Effector memory CD8-positive, alpha-beta T cell (primary cell): ENCODE measurements around the gene SPAG6.

Source experiments
- ATAC-seq: fragments of 150-1000 bp; cut with Tn5 transposase; replicated peaks from 2 replicates; pipeline ENCODE4 v1.10.0; 2021; ENCODE audit warnings: mild to moderate bottlenecking, moderate library complexity
- DNase-seq, 3 experiments: peaks; one replicate each; pipeline ENCODE4 v3.0.0; 2021
- H3K27ac Mint-ChIP-seq, 2 donors: one replicate each; pipeline ENCODE4 v1.8.0; 2022; ENCODE audit warnings: mild to moderate bottlenecking in 2 of 2, mixed read lengths in 2 of 2, moderate library complexity in 2 of 2
- H3K27me3 Mint-ChIP-seq, 2 donors: one replicate each; pipeline ENCODE4 v1.8.0; 2022; ENCODE audit warnings: mixed read lengths in 2 of 2
- H3K36me3 Mint-ChIP-seq: one replicate; pipeline ENCODE4 v1.8.0; 2022; ENCODE audit warnings: mild to moderate bottlenecking, moderate library complexity, mixed read lengths; ENCODE audit not compliant: insufficient read depth
- H3K4me1 Mint-ChIP-seq, 2 donors: one replicate each; pipeline ENCODE4 v1.8.0; 2022; ENCODE audit warnings: low read depth in 2 of 2, mixed read lengths in 2 of 2
- H3K4me3 Mint-ChIP-seq, 2 donors: one replicate each; pipeline ENCODE4 v1.8.0; 2022; ENCODE audit warnings: mild to moderate bottlenecking in 2 of 2, mixed read lengths in 2 of 2, moderate library complexity in 2 of 2
- H3K9me3 Mint-ChIP-seq, 2 donors: one replicate each; pipeline ENCODE4 v1.8.0; 2022; ENCODE audit warnings: mixed read lengths in 2 of 2

The SPAG6 gene

DNA sequence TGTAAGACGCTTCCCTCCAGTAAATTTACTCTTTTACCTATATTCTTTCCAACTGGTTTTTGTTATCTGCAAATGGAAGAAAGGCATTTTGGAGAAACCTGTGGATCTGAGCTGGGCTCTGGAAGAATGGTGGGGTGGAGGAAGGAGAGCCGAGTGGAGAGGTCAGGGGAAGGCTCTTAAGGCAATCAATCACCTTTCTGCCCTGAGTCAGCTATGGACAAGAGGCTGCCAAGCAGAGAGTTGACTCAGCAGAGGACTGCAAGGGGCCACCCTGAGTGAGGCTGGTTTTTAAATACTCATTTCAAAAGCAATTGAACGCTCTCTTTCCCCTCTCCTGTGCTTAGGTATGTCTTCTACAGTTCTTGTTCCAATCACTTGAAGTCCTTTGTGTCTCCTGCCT, 81.8 kb downstream of the SPAG6 start:
- Mint-ChIP-seq H3K4me1 (peaks cover 1 to 5% of the 10 kb centered on the region in 2 donors), H3K4me3 (no peak overlapping the region), H3K27me3 (peaks cover 24 to 33% of the 10 kb centered on the region in 2 donors), H3K9me3 (no peaks in the 10 kb centered on the region), H3K36me3 (peaks cover 4% of the 10 kb centered on the region), H3K27ac (no peak overlapping the region)
- ATAC-seq (no peak), DNase-seq (no peak)

DNA sequence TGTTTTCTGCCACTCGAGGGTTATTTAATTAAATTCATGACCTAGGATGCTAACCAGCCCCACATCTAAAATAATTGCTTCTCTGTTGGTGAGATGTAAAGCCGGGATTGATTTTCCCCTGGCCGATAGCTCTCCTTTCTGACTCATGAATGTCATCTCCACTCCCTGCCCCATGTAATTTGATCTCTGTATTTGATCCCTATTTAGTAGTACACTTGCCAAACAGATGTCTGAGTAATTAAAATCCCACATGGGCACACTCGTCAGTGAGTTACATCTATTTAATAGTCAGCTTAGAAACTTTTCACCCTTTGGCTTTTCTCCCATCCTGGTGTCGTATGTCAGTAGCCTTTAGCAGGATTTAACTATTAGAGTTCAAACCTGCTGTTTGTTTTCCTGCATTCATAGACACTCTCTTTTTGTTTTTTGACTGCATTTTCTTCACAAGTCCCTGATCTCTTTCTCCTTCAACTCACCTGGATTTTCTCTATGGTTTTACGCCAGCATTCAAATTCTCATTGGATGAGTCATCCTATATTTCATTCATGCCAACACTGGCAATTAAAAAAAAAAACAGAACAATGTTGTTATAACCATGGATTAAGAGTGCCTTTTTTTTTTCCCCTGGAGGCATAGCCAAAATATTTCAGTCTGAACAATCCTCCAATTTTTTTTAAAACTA, 82.7 kb downstream of the SPAG6 start:
- H3K36me3 Mint-ChIP-seq = peaks cover 4% of the 10 kb centered on the region
- H3K4me1 Mint-ChIP-seq = peaks cover 1 to 5% of the 10 kb centered on the region in 2 donors
- ATAC-seq = no peak
- H3K9me3 Mint-ChIP-seq = no peaks in the 10 kb centered on the region
- no peak overlapping the region for H3K4me3 Mint-ChIP-seq
- H3K27me3 Mint-ChIP-seq = peaks cover 24 to 33% of the 10 kb centered on the region in 2 donors
- no peak overlapping the region for H3K27ac Mint-ChIP-seq
- no peak for DNase-seq

DNA sequence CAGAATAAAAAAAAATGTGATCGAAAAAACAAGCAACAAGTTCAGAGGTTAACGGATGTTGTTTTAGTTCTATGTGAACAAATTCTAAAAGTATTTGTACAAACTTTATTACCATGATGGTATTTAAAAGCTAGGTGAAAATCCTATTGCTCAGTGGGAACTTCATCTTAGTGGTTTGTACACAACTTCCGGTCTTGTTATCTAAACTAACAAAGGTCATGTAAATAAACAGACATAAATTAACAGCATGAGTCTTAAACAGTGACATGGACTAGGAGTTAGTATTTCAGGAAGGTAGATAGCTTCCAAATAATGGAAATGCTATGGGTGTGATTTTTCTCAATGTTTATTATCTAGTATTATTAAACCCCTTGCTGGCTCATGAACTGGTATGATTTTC, 83.8 kb downstream of the SPAG6 start:
- no peak overlapping the region for H3K4me3 Mint-ChIP-seq
- no peak for DNase-seq
- no peak for ATAC-seq
- H3K36me3 Mint-ChIP-seq = peaks cover 4% of the 10 kb centered on the region
- H3K27ac Mint-ChIP-seq = no peak overlapping the region
- H3K4me1 Mint-ChIP-seq = peaks cover 1 to 5% of the 10 kb centered on the region in 2 donors
- H3K27me3 Mint-ChIP-seq = peaks cover 24 to 33% of the 10 kb centered on the region in 2 donors
- H3K9me3 Mint-ChIP-seq = no peaks in the 10 kb centered on the region

DNA sequence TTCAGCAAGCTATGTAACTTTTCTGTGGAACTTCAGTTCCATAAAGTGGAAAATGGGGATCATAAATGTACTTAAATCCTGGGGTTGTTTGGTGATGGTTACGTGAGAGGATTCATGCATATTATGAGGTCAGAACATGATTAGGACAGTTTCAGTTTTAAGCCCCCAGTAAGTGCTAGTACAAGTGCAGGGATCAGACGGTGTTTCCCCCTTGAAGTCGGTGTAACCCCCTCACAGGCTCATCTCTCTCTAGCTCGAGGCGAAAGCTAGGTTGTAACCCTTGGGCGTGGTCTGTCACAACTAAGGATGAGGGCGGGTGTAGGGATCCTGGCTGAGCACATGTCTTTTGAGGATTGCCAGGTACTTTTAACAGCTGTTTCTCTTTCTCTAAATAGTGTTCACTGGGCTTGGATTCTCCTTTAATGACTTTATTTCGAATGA, 84.7 kb downstream of the SPAG6 start:
- Mint-ChIP-seq H3K4me1 (peaks cover 1 to 2% of the 10 kb centered on the region in 2 donors), H3K9me3 (no peaks in the 10 kb centered on the region), H3K27me3 (peaks cover 24 to 33% of the 10 kb centered on the region in 2 donors), H3K4me3 (no peak overlapping the region), H3K36me3 (peaks cover 4% of the 10 kb centered on the region), H3K27ac (no peak overlapping the region)
- ATAC-seq (no peak), DNase-seq (no peak)

DNA sequence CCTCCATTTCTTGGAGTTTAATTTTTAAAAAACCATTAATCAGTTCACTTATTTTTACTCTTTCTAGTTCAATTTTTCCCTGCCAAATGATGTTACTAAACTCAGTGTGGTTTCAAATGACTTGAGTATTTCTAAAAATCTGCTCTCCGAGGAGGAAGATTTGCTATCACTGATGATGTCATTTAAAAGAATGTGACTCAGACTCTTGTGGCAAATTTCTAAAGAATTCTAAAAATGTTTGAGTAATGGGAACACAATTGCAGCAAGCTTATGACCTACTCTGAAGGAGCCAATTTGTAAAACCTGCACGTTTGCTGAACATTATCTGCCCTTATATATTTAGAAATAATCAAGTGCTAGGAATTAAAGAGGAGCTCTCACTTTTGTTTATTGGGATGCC, 88.6 kb downstream of the SPAG6 start:
- no peak for DNase-seq
- H3K4me3 Mint-ChIP-seq = no peak overlapping the region
- H3K27ac Mint-ChIP-seq = no peak overlapping the region
- ATAC-seq = no peak
- peaks cover 0 to 3% of the 10 kb centered on the region in 2 donors for H3K9me3 Mint-ChIP-seq
- H3K4me1 Mint-ChIP-seq = peaks cover 16 to 17% of the 10 kb centered on the region in 2 donors
- H3K36me3 Mint-ChIP-seq = peaks cover 17% of the 10 kb centered on the region
- peaks cover 15 to 18% of the 10 kb centered on the region in 2 donors for H3K27me3 Mint-ChIP-seq

DNA sequence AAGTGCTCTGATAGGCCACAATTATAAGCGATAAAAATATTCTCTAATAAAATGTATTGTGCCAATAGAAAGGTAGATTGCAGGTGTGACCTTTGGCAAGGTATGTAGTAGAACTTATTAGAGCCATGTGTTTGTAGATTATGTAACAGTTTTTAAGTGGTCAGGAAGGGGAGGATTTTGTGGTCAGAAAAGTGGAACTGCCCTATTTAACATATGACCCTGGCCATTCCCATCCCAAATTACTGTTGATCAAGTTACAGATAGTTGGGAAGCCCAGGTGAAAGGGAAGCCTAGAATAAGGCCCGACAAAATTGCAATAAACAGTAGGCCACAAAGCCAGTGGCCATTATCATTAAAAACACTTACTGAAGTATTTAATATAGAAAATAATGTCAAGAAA, 89.2 kb downstream of the SPAG6 start:
- DNase-seq (no peak), ATAC-seq (no peak)
- no peak overlapping the region for H3K4me3 Mint-ChIP-seq
- peaks cover 17% of the 10 kb centered on the region for H3K36me3 Mint-ChIP-seq
- H3K27me3 Mint-ChIP-seq = peaks cover 11 to 12% of the 10 kb centered on the region in 2 donors
- H3K27ac Mint-ChIP-seq = no peak overlapping the region
- H3K4me1 Mint-ChIP-seq = peaks cover 17 to 23% of the 10 kb centered on the region in 2 donors
- H3K9me3 Mint-ChIP-seq = peaks cover 0 to 3% of the 10 kb centered on the region in 2 donors

DNA sequence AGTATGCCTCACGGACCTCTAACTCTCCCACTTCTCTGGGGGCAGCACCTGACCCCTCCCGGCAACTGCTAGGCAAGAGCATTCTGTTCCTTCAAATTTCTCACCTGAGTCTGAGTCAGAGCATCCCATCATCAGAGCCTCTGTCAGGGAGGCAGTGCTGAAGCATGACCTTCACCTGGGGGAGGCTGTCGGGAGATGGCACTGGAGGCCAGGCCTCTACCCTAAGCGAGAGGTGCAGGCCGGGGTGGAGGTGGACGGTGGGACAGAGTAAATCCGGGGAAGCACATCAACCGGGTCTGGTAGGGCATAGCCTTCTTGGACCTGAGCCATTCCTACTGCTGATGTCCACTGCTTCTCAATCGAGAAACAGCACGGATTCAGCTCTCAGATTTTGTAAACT, 90.4 kb downstream of the SPAG6 start:
- Mint-ChIP-seq H3K4me3 (peak overlapping the region; percentile 20 to 93), H3K9me3 (peaks cover 0 to 3% of the 10 kb centered on the region in 2 donors), H3K4me1 (peaks cover 20 to 28% of the 10 kb centered on the region in 2 donors), H3K27ac (peak overlapping the region in 1 of 2 donors; percentile 15), H3K27me3 (peaks cover under 1 to 1% of the 10 kb centered on the region in 2 donors), H3K36me3 (peaks cover 17% of the 10 kb centered on the region)
- ATAC-seq (no peak), DNase-seq (no peak)

DNA sequence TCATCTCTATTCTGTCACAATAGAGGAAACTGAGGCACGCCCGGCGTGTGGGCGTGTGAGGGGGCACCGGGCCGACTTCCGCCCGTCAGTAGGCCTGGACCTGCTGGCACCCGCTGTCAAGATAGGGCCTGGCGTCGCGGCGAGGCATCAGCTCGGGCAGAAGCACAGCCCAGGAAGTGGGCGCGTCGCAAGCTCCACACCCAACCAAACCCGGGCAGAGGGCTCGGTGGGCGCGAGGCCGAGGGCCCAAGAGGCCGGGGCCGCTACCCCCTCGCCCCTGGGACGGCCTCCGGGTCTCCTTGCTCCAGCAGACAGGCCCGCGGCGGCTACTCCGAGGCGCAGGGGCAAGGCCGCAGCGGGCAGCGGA, 91.2 kb downstream of the SPAG6 start:
- peak overlapping the region; percentile 93 to 95 for H3K4me3 Mint-ChIP-seq
- ATAC-seq (peak; percentile 54), DNase-seq (peak in 1 of 3 experiments; percentile 35)
- no peaks in the 10 kb centered on the region for H3K27me3 Mint-ChIP-seq
- peak overlapping the region; percentile 98 for H3K27ac Mint-ChIP-seq
- peaks cover 17% of the 10 kb centered on the region for H3K36me3 Mint-ChIP-seq
- peaks cover 20 to 28% of the 10 kb centered on the region in 2 donors for H3K4me1 Mint-ChIP-seq
- H3K9me3 Mint-ChIP-seq = peaks cover 0 to 3% of the 10 kb centered on the region in 2 donors

DNA sequence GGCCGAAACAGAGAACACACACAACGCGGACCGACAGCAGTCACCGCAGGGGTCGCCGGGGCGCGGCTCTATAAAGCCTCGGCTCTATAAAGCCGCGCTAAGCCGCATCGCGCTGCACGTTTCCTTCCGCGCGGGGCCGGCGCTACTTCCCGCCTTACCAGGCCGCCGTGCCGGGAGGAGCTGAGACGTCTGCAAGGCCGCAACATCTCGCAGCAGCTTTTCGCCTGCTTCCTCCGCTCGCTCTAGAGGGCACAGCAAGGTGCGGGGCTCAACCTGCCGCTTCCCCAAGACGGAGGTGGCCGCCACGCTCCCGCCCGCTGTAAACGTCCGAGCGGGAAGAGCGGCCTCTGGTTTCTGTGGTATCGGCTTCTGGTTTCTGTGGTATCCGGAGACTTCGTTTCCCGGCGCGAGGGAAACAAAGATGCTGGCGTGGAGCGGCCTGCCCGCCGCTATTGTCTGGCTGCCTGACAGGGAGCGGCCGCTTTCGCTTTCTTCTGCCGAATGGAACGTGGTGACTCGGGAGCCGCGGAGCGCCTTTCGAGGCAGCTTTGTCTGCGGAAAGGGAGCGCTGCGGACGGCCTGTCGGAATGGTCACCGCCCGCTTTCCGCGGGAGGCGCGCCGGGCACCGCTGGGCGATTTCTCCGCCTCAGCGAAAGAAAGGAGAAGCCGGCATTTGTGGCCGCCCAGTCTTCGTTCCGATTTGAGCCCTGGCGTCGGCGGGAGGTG, 91.8 kb downstream of the SPAG6 start:
- Mint-ChIP-seq H3K27ac (peak overlapping the region; percentile 98), H3K36me3 (peaks cover 17% of the 10 kb centered on the region), H3K4me3 (peak overlapping the region; percentile 93 to 95), H3K4me1 (peaks cover 20 to 28% of the 10 kb centered on the region in 2 donors), H3K9me3 (peaks cover 0 to 3% of the 10 kb centered on the region in 2 donors), H3K27me3 (no peaks in the 10 kb centered on the region)
- ATAC-seq = peak; percentile 81
- peak; percentile 86 to 92 (median 87) for DNase-seq

DNA sequence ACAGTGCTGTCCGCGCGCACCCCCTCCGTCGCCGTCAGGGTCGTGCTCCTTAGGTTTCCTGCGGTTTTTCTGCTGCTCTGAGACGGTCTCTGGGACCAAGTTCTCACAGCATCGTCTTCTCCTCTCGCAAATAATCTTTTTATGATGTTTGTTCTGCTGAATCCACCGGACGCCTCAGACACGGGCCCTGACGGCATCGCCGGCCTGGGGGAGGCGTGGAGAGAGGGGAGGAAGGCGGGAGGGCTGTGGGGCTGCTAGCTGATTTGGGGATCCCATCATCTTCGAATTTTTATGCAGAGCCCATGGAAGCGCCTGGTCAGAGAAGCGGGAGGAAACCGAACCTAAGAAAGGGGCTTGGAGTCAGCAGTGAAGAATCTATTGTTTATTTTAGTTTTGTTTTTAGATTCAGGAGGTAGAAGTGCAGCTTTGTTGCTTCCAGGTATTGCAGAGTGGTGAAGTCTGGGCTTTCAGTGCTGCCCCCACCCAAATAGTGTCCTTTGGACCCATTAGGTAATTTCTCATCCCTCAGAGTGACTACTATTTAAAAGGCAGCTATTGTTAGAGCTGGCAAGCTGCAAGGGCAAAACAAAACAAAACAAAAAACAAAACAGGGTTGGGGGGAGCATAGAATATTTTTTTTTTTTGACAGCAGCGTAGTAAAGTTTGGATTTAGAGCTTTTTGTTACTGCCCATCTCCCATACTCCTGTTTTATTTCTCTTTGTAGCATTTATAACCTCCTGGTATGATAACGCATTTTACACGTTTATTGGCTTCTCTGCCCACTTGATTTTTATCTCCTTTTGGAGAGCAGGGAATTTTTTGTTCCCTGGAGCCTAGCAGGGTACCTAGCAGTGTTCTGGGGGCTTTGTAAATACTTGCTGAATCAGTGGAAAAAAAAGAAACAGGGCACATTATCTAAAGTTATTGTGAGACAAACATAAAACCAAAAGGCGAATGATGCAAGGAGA, 92.6 kb downstream of the SPAG6 start:
- peaks cover 0 to 3% of the 10 kb centered on the region in 2 donors for H3K9me3 Mint-ChIP-seq
- DNase-seq = peak in 1 of 3 experiments; percentile 39
- peak overlapping the region; percentile 93 to 95 for H3K4me3 Mint-ChIP-seq
- H3K4me1 Mint-ChIP-seq = peaks cover 20 to 28% of the 10 kb centered on the region in 2 donors
- peak overlapping the region; percentile 98 for H3K27ac Mint-ChIP-seq
- peak; percentile 18 for ATAC-seq
- peaks cover 17% of the 10 kb centered on the region for H3K36me3 Mint-ChIP-seq
- H3K27me3 Mint-ChIP-seq = no peaks in the 10 kb centered on the region

DNA sequence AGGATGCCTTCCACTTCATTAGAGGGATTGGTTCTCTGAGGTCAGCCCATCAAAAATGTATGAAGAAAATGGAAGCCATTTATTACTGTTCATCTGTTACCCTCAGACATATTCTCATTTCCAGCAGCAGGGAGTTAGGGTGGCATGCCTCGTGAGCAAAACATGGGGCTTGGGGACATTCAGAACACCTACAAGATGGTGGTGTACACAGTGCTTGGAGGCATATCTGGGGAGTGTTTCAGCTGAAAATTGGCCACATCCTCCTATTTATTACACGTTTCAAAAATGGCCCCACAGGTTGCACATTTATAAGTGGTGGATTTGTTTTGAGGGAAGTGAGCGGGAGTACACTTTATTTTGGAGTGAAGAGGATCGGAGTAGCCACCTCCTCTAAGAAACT, 93.4 kb downstream of the SPAG6 start:
- Mint-ChIP-seq H3K27ac (peak overlapping the region; percentile 98), H3K27me3 (no peaks in the 10 kb centered on the region)
- no peak for DNase-seq

DNA sequence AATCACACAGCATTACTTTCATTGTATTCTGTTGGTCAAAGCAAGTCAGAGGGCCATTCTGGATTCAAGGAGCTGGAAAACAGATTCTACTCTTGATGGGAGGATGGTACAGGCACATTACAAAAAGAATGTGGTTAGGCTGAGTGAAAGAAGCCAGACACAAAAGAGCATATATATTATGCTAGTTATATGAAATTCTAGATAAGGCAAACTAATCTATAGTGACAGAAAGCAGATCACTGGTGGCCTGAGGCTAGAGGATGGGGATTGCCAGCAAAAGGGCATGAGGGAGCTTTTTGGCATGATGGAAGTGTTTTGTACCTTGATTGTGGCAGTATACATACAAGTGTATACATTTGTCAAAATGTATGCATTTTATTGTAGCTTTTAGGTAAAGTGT, 96.8 kb downstream of the SPAG6 start:
- H3K27ac Mint-ChIP-seq = no peak overlapping the region
- peaks cover 9 to 11% of the 10 kb centered on the region in 2 donors for H3K27me3 Mint-ChIP-seq
- peaks cover 16 to 28% of the 10 kb centered on the region in 2 donors for H3K4me1 Mint-ChIP-seq
- H3K4me3 Mint-ChIP-seq = no peak overlapping the region
- no peaks in the 10 kb centered on the region for H3K9me3 Mint-ChIP-seq
- DNase-seq = no peak
- H3K36me3 Mint-ChIP-seq = peaks cover 9% of the 10 kb centered on the region
- no peak for ATAC-seq

More for the DNA sequence above, 93.4 kb downstream of the SPAG6 start:
- peaks cover 0 to 3% of the 10 kb centered on the region in 2 donors for H3K9me3 Mint-ChIP-seq
- H3K4me1 Mint-ChIP-seq = peaks cover 20 to 28% of the 10 kb centered on the region in 2 donors
- peaks cover 17% of the 10 kb centered on the region for H3K36me3 Mint-ChIP-seq
- peak overlapping the region; percentile 93 to 95 for H3K4me3 Mint-ChIP-seq
- ATAC-seq = no peak

DNA sequence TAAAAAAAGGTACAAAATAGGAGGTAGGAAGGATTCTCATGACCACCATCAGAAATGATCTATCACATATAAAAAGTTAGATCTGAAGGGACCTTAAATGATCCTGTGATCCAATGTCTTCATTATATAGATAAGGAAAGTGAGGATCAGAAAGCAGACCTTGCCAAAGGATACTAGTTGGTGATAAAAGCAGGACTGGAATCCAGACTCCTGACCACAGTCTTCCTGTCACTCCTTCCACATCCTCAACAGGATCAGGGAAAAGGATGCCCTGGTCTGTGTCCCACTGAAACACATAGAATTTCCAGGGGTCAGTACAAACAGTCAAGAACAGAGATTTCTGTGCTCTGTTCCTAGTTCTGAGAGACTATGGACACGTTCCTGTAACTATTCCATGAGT, 97.2 kb downstream of the SPAG6 start:
- Mint-ChIP-seq H3K4me3 (no peak overlapping the region), H3K36me3 (peaks cover 5% of the 10 kb centered on the region), H3K9me3 (no peaks in the 10 kb centered on the region), H3K27ac (no peak overlapping the region), H3K4me1 (peaks cover 16 to 25% of the 10 kb centered on the region in 2 donors), H3K27me3 (peaks cover 9 to 11% of the 10 kb centered on the region in 2 donors)
- no peak for DNase-seq
- ATAC-seq = no peak
